Neural progenitor cell (in vitro differentiated cells): Measurements from ENCODE around the gene DPYD. TPM values are rescaled to one million over a fixed set of nuclear protein-coding genes. Genes with fewer than 3 reads are reported as not detected.
A peak's percentile ranks its signal among the peaks of the same experiment; 100 is the strongest.

Experiments used
- DNase-seq: peaks from one replicate; pipeline ENCODE4 v3.0.0-alpha.2; 2016; ENCODE audit warnings: low spot score
- H2AFZ ChIP-seq: fragments of 200-600 bp; sonication (generic); replicated peaks from 2 replicates; pipeline ENCODE4 v1.6.1; 2016; ENCODE audit warnings: antibody characterized with exemption
- H3F3A ChIP-seq: fragments of 200-600 bp; sonication (generic); 2 replicates; pipeline ENCODE4 v1.6.1; 2016; ENCODE audit warnings: antibody characterized with exemption, low read depth
- H3K27ac ChIP-seq: fragments of 200-600 bp; sonication (generic); 2 replicates; pipeline ENCODE4 v1.5.1; 2016; ENCODE audit warnings: mild to moderate bottlenecking
- H3K27me3 ChIP-seq: fragments of 200-600 bp; sonication (generic); 2 replicates; pipeline ENCODE4 v1.6.1; 2016; ENCODE audit warnings: mild to moderate bottlenecking, moderate library complexity
- H3K36me3 ChIP-seq: fragments of 200-600 bp; sonication (generic); 2 replicates; pipeline ENCODE4 v1.5.1; 2016
- H3K4me1 ChIP-seq: fragments of 200-600 bp; sonication (generic); 2 replicates; pipeline ENCODE4 v1.6.1; 2016; ENCODE audit warnings: mixed run types
- H3K4me2 ChIP-seq: fragments of 200-600 bp; sonication (generic); 2 replicates; pipeline ENCODE4 v1.6.1; 2016
- H3K4me3 ChIP-seq: fragments of 200-600 bp; sonication (generic); 2 replicates; pipeline ENCODE4 v1.5.1; 2016
- H3K79me2 ChIP-seq: fragments of 200-600 bp; sonication (generic); 2 replicates; pipeline ENCODE4 v1.6.1; 2016; ENCODE audit warnings: low read depth
- H3K9ac ChIP-seq: fragments of 200-600 bp; sonication (generic); 2 replicates; pipeline ENCODE4 v1.6.1; 2016
- H3K9me3 ChIP-seq: fragments of 200-600 bp; sonication (generic); 2 replicates; pipeline ENCODE4 v1.5.1; 2016; ENCODE audit warnings: low read depth
- H4K20me1 ChIP-seq: fragments of 200-600 bp; sonication (generic); 2 replicates; pipeline ENCODE4 v1.6.1; 2016; ENCODE audit warnings: low read depth
- H3K27ac Mint-ChIP-seq: 3 replicates; pipeline ENCODE4 v1.8.0; 2021; ENCODE audit warnings: mixed read lengths
- H3K27me3 Mint-ChIP-seq: 2 replicates; pipeline ENCODE4 v1.8.0; 2022; ENCODE audit warnings: low read depth, mild to moderate bottlenecking, inconsistent platforms, moderate library complexity, mixed read lengths; ENCODE audit not compliant: insufficient read depth
- H3K36me3 Mint-ChIP-seq: 3 replicates; pipeline ENCODE4 v1.8.0; 2021; ENCODE audit warnings: mixed read lengths
- H3K4me1 Mint-ChIP-seq: 3 replicates; pipeline ENCODE4 v1.8.0; 2021; ENCODE audit warnings: mixed read lengths
- H3K4me3 Mint-ChIP-seq: 3 replicates; pipeline ENCODE4 v1.8.0; 2021; ENCODE audit warnings: mild to moderate bottlenecking, moderate library complexity, mixed read lengths
- H3K9me3 Mint-ChIP-seq: 3 replicates; pipeline ENCODE4 v1.8.0; 2020; ENCODE audit warnings: mixed read lengths
- EZH2 ChIP-seq: fragments of 200-600 bp; sonication (generic); IDR thresholded peaks from 2 replicates; pipeline ENCODE4 v1.6.1; 2017; ENCODE audit warnings: antibody characterized with exemption, mild to moderate bottlenecking, moderate library complexity
- EZH2phosphoT487 ChIP-seq: fragments of 200-600 bp; sonication (generic); IDR thresholded peaks from 2 replicates; pipeline ENCODE4 v1.6.1; 2017; ENCODE audit warnings: antibody characterized with exemption
- total RNA-seq: library from RNA; depleted of rRNA; stranded (reverse); fragments of >200 nt; gene quantifications from 2 replicates; pipeline ENCODE4 v1.2.3, GENCODE V29; 2015; ENCODE audit warnings: low replicate concordance
- TF ChIP-seq, protein P1 (sequence below): fragments of 200-600 bp; sonication (generic); IDR thresholded peaks from 2 replicates; pipeline ENCODE4 v1.5.1; 2017; ENCODE audit warnings: antibody characterized with exemption, mild to moderate bottlenecking

Gene DPYD
- total RNA-seq, 1 donor from 2014 or later = 0.43 TPM

DNA sequence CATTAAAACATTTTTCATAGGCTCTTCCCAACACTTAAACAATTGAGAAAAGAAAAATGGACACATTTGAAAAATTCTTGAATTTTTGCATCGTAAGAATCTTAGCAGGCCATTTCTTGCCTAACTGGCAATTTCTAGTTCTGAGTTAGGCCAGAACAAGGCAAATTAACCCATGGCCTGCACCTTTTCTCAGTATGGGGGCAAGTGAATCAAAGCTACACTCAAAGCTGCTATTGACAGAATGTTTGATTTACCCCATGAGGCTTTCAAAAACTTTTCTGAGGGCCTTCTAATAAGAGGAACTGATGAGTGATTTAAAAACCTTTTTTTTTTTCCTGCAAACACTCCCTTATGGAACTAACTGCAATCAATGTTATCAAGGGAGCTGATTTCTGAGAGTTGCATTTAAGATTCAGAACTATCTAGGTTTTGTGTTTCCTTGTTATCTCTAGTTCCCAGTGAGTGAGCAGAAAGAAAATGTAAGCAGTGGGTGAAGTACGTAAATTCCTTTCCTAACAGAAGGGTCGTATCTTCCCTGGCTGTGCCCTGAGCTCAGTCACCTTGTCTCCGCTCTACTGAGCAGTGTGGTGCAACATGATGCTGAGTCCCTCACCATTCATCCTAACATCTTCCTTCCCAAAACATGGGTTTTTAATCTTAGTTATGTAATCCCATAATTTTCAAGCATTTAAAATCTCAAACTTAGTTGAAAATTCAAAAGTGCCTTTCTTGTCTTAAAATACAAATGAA lies 353.7 kb downstream of the DPYD start:
- peak; percentile 35 for DNase-seq

DNA sequence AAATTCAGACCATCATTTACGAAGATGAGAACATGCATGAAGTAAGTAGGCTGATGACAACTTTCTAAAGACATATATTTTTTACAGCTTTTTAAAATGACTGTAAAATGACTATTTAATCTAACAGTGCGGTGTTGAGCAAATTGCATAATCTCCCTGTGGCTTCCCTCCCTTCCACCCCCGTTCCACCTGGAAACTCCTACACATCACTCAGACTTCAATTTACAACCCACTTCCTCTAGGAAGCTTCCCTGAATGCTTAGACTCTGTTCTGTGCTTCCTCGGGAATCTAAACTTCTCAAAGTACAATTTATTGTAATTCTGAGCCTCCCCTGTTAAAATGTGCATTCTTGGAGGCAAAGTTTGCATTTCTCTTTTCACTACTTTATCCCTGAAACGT lies 354.9 kb downstream of the DPYD start:
- Mint-ChIP-seq H3K27me3 (no peaks in the 10 kb centered on the region), H3K27ac (no peak overlapping the region), H3K36me3 (no peaks in the 10 kb centered on the region), H3K9me3 (no peaks in the 10 kb centered on the region), H3K4me3 (no peak overlapping the region), H3K4me1 (peaks cover 13% of the 10 kb centered on the region)
- H3K4me1 ChIP-seq = peaks cover 15% of the 10 kb centered on the region
- no peak overlapping the region for H3K4me3 ChIP-seq
- DNase-seq = no peak
- H3K9ac ChIP-seq = no peak overlapping the region
- no peak overlapping the region for H3K27ac ChIP-seq
- H3F3A ChIP-seq = peaks cover 5% of the 10 kb centered on the region
- H2AFZ ChIP-seq = no peak overlapping the region
- no peaks in the 10 kb centered on the region for H4K20me1 ChIP-seq
- no peak for TF ChIP-seq EZH2phosphoT487
- TF ChIP-seq, protein P1, sequence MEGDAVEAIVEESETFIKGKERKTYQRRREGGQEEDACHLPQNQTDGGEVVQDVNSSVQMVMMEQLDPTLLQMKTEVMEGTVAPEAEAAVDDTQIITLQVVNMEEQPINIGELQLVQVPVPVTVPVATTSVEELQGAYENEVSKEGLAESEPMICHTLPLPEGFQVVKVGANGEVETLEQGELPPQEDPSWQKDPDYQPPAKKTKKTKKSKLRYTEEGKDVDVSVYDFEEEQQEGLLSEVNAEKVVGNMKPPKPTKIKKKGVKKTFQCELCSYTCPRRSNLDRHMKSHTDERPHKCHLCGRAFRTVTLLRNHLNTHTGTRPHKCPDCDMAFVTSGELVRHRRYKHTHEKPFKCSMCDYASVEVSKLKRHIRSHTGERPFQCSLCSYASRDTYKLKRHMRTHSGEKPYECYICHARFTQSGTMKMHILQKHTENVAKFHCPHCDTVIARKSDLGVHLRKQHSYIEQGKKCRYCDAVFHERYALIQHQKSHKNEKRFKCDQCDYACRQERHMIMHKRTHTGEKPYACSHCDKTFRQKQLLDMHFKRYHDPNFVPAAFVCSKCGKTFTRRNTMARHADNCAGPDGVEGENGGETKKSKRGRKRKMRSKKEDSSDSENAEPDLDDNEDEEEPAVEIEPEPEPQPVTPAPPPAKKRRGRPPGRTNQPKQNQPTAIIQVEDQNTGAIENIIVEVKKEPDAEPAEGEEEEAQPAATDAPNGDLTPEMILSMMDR = no peak
- no peak for TF ChIP-seq EZH2
- no peak overlapping the region for H3K4me2 ChIP-seq
- H3K9me3 ChIP-seq = no peaks in the 10 kb centered on the region
- no peaks in the 10 kb centered on the region for H3K27me3 ChIP-seq
- H3K79me2 ChIP-seq = no peaks in the 10 kb centered on the region
- no peaks in the 10 kb centered on the region for H3K36me3 ChIP-seq

More for the DNA sequence above, 353.7 kb downstream of the DPYD start:
- H3F3A ChIP-seq = peaks cover 5% of the 10 kb centered on the region
- Mint-ChIP-seq H3K4me3 (no peak overlapping the region), H3K9me3 (no peaks in the 10 kb centered on the region), H3K36me3 (no peaks in the 10 kb centered on the region), H3K27me3 (no peaks in the 10 kb centered on the region), H3K27ac (peak overlapping the region; percentile 31), H3K4me1 (peaks cover 13% of the 10 kb centered on the region)
- H3K27me3 ChIP-seq = no peaks in the 10 kb centered on the region
- H3K79me2 ChIP-seq = no peaks in the 10 kb centered on the region
- peak overlapping the region; percentile 40 for H3K4me2 ChIP-seq
- H3K9ac ChIP-seq = no peak overlapping the region
- H3K9me3 ChIP-seq = no peaks in the 10 kb centered on the region
- H4K20me1 ChIP-seq = no peaks in the 10 kb centered on the region
- peaks cover 15% of the 10 kb centered on the region for H3K4me1 ChIP-seq
- H2AFZ ChIP-seq = peak overlapping the region; percentile 60
- H3K4me3 ChIP-seq = no peak overlapping the region
- no peaks in the 10 kb centered on the region for H3K36me3 ChIP-seq
- TF ChIP-seq EZH2phosphoT487 = no peak
- TF ChIP-seq EZH2 = no peak
- TF ChIP-seq, protein P1 = no peak
- H3K27ac ChIP-seq = no peak overlapping the region

DNA sequence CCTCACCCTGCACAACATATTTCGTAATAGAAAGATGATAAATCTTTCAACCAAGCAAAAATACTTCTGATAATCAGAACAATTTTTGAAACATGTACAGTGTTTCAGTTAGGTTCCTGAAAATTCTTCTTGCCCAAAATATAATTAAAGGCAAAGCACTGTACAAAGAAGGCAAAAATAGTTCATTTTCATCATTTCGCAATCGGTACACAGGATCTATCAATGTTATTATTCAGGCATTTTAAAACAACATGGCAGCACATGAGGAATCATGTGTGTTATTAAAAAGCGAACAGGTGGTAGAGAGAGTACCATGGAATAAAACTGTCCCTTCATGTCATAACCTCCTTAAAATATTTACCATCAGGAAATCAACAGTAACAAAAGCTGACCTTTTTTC lies 356.9 kb downstream of the DPYD start:
- no peak overlapping the region for H3K4me3 Mint-ChIP-seq
- TF ChIP-seq EZH2phosphoT487 (no peak), EZH2 (no peak)
- TF ChIP-seq, protein P1 = no peak
- H3K27me3 ChIP-seq = no peaks in the 10 kb centered on the region
- H3F3A ChIP-seq = peaks cover 5% of the 10 kb centered on the region
- H3K4me2 ChIP-seq = no peak overlapping the region
- H2AFZ ChIP-seq = no peak overlapping the region
- H3K9me3 ChIP-seq = no peaks in the 10 kb centered on the region
- H3K27ac ChIP-seq = no peak overlapping the region
- H3K79me2 ChIP-seq = no peaks in the 10 kb centered on the region
- H4K20me1 ChIP-seq = no peaks in the 10 kb centered on the region
- H3K4me1 Mint-ChIP-seq = peaks cover 13% of the 10 kb centered on the region
- no peak for DNase-seq
- H3K27me3 Mint-ChIP-seq = no peaks in the 10 kb centered on the region
- no peaks in the 10 kb centered on the region for H3K36me3 ChIP-seq
- H3K4me1 ChIP-seq = peaks cover 15% of the 10 kb centered on the region
- no peaks in the 10 kb centered on the region for H3K36me3 Mint-ChIP-seq
- no peak overlapping the region for H3K4me3 ChIP-seq
- no peak overlapping the region for H3K27ac Mint-ChIP-seq
- no peak overlapping the region for H3K9ac ChIP-seq
- H3K9me3 Mint-ChIP-seq = no peaks in the 10 kb centered on the region
